ENCODE data around the gene GTPBP10.

The GTPBP10 gene

DNA sequence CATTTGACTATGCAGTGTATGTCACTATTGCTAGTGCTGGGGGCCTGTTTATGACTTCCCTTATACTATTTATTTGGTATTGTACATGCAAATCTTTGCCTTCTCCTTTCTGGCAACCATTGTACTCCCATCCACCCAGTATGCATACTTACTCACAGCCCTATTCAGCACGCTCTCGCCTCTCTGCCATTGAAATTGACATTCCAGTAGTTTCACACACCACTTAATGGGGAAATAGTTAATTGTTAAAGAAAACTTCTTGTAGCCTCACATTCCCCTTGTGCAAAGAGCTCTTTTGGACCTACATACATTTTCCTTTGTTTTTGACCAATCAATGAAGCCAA lies 66.6 kb downstream of the GTPBP10 start:
- TF ChIP-seq, protein P1, sequence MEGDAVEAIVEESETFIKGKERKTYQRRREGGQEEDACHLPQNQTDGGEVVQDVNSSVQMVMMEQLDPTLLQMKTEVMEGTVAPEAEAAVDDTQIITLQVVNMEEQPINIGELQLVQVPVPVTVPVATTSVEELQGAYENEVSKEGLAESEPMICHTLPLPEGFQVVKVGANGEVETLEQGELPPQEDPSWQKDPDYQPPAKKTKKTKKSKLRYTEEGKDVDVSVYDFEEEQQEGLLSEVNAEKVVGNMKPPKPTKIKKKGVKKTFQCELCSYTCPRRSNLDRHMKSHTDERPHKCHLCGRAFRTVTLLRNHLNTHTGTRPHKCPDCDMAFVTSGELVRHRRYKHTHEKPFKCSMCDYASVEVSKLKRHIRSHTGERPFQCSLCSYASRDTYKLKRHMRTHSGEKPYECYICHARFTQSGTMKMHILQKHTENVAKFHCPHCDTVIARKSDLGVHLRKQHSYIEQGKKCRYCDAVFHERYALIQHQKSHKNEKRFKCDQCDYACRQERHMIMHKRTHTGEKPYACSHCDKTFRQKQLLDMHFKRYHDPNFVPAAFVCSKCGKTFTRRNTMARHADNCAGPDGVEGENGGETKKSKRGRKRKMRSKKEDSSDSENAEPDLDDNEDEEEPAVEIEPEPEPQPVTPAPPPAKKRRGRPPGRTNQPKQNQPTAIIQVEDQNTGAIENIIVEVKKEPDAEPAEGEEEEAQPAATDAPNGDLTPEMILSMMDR (IDR thresholded peaks at IDR 0.05), result no peak
- no peak overlapping the region for H3K4me3 ChIP-seq (ENCODE audit: low read depth in 1 of 2, low read length in 1 of 2)
- no peaks in the 10 kb centered on the region for H3K9me3 ChIP-seq
- no peaks in the 10 kb centered on the region for H3K27me3 ChIP-seq
- no peaks in the 10 kb centered on the region for H3K4me1 ChIP-seq (ENCODE audit: control insufficient read depth in 1 of 2, insufficient read depth in 1 of 2, low read depth in 1 of 2, low read length in 1 of 2)
- H3K36me3 ChIP-seq, result peaks cover 4% of the 10 kb centered on the region
- no peak overlapping the region for H3K27ac ChIP-seq

DNA sequence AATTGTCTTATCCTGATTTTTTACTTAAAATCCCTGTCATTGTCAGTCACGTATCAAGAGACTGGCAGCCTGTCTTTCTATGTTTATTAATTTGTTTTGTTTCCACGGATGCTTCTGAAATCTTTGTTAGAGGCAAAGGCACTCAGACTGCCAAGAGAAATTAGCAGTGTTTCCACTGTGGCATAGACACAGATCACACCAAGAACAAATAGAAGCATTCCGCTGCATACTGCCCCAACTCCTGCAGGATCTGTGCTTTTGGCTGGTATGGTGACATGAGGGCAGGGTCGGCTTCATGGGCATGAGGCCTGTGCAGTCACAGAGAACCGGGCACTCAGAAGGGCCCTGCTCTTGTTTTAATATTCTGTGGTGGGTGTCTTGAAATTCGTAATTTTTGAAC lies 75.1 kb downstream of the GTPBP10 start:
- Histone ChIP-seq H3K27me3 (no peaks in the 10 kb centered on the region), H3K4me1 (ENCODE audit: control insufficient read depth in 1 of 2, insufficient read depth in 1 of 2, low read depth in 1 of 2, low read length in 1 of 2) (no peaks in the 10 kb centered on the region), H3K9me3 (no peaks in the 10 kb centered on the region), H3K27ac (no peak overlapping the region), H3K36me3 (no peaks in the 10 kb centered on the region), H3K4me3 (ENCODE audit: low read depth in 1 of 2, low read length in 1 of 2) (no peak overlapping the region)
- TF ChIP-seq, protein P1 (IDR thresholded peaks at IDR 0.05), result no peak

DNA sequence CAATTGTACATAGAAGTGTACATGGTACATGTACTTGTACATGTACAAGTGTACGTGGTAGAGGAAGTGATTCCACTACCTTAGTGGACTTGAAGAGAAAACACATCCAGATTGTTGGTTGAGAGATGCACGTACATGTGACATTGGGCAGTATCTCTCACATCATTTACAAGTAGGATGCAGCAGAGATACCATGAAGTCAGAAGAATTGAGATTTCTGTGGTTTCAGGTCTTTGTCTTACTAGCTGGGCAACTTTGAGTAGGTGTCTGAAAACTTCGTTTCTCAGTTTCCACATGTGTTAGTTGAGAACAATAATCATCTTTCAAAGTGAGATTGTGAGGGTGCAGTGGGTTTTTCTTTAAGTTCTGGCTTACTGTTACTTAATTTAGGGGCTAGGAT lies 78.2 kb downstream of the GTPBP10 start:
- Histone ChIP-seq H3K4me1 (ENCODE audit: control insufficient read depth in 1 of 2, insufficient read depth in 1 of 2, low read depth in 1 of 2, low read length in 1 of 2) (no peaks in the 10 kb centered on the region), H3K9me3 (no peaks in the 10 kb centered on the region), H3K27ac (no peak overlapping the region), H3K36me3 (no peaks in the 10 kb centered on the region), H3K27me3 (no peaks in the 10 kb centered on the region), H3K4me3 (ENCODE audit: low read depth in 1 of 2, low read length in 1 of 2) (no peak overlapping the region)
- TF ChIP-seq, protein P1 (IDR thresholded peaks at IDR 0.05), result no peak

DNA sequence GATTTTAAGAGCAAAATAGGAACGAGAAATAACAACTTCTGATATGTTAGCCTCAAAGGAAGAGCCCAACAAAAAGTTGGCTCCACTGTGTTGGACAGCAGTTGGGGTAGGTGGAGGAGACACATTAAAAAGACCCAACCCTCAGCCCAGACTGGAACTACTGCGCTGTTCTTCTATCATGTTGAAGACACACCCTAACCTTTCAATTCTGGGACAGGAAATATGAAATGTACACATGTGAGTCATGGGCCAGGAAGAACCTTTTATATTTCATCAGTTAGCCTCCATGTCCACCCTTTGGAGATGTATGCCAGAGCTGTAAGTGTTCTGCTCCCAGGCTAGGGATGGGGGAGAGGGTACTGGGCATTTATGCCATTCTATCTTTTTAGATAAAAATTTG lies 78.9 kb downstream of the GTPBP10 start:
- TF ChIP-seq, protein P1 (IDR thresholded peaks at IDR 0.05), result no peak
- H3K36me3 ChIP-seq, result no peaks in the 10 kb centered on the region
- no peak overlapping the region for H3K4me3 ChIP-seq (ENCODE audit: low read depth in 1 of 2, low read length in 1 of 2)
- no peak overlapping the region for H3K27ac ChIP-seq
- H3K9me3 ChIP-seq, result no peaks in the 10 kb centered on the region
- no peaks in the 10 kb centered on the region for H3K27me3 ChIP-seq
- H3K4me1 ChIP-seq (ENCODE audit: control insufficient read depth in 1 of 2, insufficient read depth in 1 of 2, low read depth in 1 of 2, low read length in 1 of 2), result no peaks in the 10 kb centered on the region

DNA sequence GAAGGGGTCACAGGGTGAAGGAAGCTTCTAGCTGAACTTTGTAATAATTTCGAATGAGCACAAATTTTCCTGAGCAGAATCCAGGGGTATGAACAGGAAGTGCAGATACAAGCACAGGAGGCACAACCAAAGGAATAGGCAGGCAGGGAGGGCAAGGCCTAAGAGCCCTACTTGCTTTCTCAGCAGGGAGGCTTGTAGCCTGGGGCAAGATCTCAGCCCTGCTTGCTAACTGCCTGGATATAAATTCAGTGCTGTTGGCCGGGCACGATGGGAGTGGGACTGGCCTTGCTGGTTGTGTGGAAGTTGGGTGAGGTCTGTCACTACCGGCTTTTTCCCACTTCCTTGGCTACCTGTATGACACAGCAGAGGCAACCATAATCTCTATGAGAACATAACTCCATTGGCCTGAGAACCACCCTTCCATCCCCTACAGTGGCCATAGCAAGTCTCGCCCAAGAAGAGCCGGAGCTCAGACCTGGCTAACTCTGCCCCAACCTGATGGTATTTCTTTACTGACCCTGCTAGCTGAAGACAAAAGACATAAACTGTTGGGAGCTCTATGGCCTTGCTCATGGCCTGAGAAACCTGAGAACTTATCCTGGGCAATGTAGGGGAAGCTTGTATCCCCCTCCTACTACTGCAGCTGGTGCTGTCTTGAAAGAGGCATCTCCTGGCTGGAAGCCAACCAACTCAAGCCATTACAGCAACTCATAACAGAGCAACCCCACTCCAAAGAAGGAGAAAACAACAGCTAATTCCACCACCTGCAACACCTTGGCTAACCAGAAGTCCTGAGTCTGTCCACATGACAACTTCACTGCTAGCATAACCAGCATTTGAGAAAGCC lies 84.3 kb downstream of the GTPBP10 start:
- Histone ChIP-seq H3K27me3 (no peaks in the 10 kb centered on the region), H3K9me3 (no peaks in the 10 kb centered on the region), H3K4me3 (ENCODE audit: low read depth in 1 of 2, low read length in 1 of 2) (no peak overlapping the region), H3K27ac (no peak overlapping the region), H3K36me3 (no peaks in the 10 kb centered on the region), H3K4me1 (ENCODE audit: control insufficient read depth in 1 of 2, insufficient read depth in 1 of 2, low read depth in 1 of 2, low read length in 1 of 2) (no peaks in the 10 kb centered on the region)
- TF ChIP-seq, protein P1 (IDR thresholded peaks at IDR 0.05), result no peak
